CD14-positive monocyte (primary cell): Measurements from ENCODE around the gene AIRE. TPM values are rescaled to one million over a fixed set of nuclear protein-coding genes. Genes with fewer than 3 reads are reported as not detected.

Source experiments
- DNase-seq, 3 donors: peaks; one replicate each; pipeline ENCODE4 v3.0.0-alpha.2; 2011 to 2022
- H2AFZ ChIP-seq: 2 replicates; pipeline ENCODE4 v1.6.0; 2012; ENCODE audit warnings: mild to moderate bottlenecking, low read depth, low read length, inconsistent platforms; ENCODE audit not compliant: insufficient read depth, poor library complexity, severe bottlenecking
- H3K27ac ChIP-seq, 2 donors: 1 replicate in 1 of 2; 2 replicates in 1 of 2; pipeline ENCODE4 v1.5.1; 2012 to 2013; ENCODE audit warnings: low read length in 2 of 2, control low read depth in 1 of 2, inconsistent platforms in 1 of 2, low read depth in 1 of 2, mild to moderate bottlenecking in 1 of 2
- H3K27me3 ChIP-seq, 2 donors: one replicate each; pipeline versions ENCODE4 v1.6.0 to v1.6.1; 2011 to 2013; ENCODE audit warnings: low read length in 2 of 2; ENCODE audit not compliant: control insufficient read depth in 2 of 2, insufficient read depth in 2 of 2
- H3K36me3 ChIP-seq, 2 donors: replicated peaks in 1 of 2; 1 replicate in 1 of 2; 2 replicates in 1 of 2; pipeline versions ENCODE4 v1.5.1 to v1.6.1; 2012 to 2013; ENCODE audit warnings: low read length in 2 of 2, control low read depth in 1 of 2, inconsistent platforms in 1 of 2, mild to moderate bottlenecking in 1 of 2; ENCODE audit not compliant: insufficient read depth in 2 of 2, control insufficient read depth in 1 of 2
- H3K4me1 ChIP-seq, 2 donors: 1 replicate in 1 of 2; 2 replicates in 1 of 2; pipeline versions ENCODE4 v1.5.1 to v1.6.1; 2012 to 2013; ENCODE audit warnings: low read length in 2 of 2, control low read depth in 1 of 2, inconsistent platforms in 1 of 2, mild to moderate bottlenecking in 1 of 2, moderate library complexity in 1 of 2; ENCODE audit not compliant: insufficient read depth in 2 of 2, control insufficient read depth in 1 of 2
- H3K4me2 ChIP-seq: replicated peaks from 2 replicates; pipeline ENCODE3; 2012; ENCODE audit warnings: low read length, moderate library complexity, mild to moderate bottlenecking; ENCODE audit not compliant: poor library complexity, severe bottlenecking; ENCODE audit errors: extremely low read depth
- H3K4me3 ChIP-seq, 3 experiments: fragments of 200-600 bp in 1 of 3; sonication (generic) in 1 of 3; replicated peaks in 1 of 3; 1 replicate in 2 of 3; 2 replicates in 1 of 3; pipeline ENCODE4 v1.5.1; 2011 to 2013; ENCODE audit warnings: low read length in 3 of 3, mild to moderate bottlenecking in 3 of 3, control low read depth in 2 of 3, low read depth in 2 of 3, inconsistent platforms in 1 of 3, moderate library complexity in 1 of 3
- H3K79me2 ChIP-seq: 2 replicates; pipeline ENCODE4 v1.6.0; 2012; ENCODE audit warnings: mild to moderate bottlenecking, control low read depth, inconsistent platforms, low read length, moderate library complexity; ENCODE audit not compliant: insufficient read depth
- H3K9ac ChIP-seq: 2 replicates; pipeline ENCODE4 v1.6.0; 2017; ENCODE audit warnings: low read length, mild to moderate bottlenecking; ENCODE audit not compliant: insufficient read depth, poor library complexity, severe bottlenecking
- H3K9me3 ChIP-seq, 2 donors: replicated peaks in 1 of 2; 1 replicate in 1 of 2; 2 replicates in 1 of 2; pipeline versions ENCODE4 v1.5.1 to v1.6.1; 2012 to 2013; ENCODE audit warnings: low read length in 2 of 2, control low read depth in 1 of 2; ENCODE audit not compliant: control insufficient read depth in 1 of 2, insufficient read depth in 1 of 2
- H4K20me1 ChIP-seq: 2 replicates; pipeline ENCODE4 v1.6.0; 2012; ENCODE audit warnings: mild to moderate bottlenecking, low read length, control low read depth, moderate library complexity; ENCODE audit not compliant: insufficient read depth
- H3K27ac Mint-ChIP-seq, 7 donors: one replicate each; pipeline ENCODE4 v1.8.0; 2020; ENCODE audit warnings: mild to moderate bottlenecking in 7 of 7, mixed read lengths in 7 of 7, moderate library complexity in 6 of 7, inconsistent platforms in 2 of 7
- H3K27me3 Mint-ChIP-seq, 3 donors: one replicate each; pipeline ENCODE4 v1.8.0; 2021 to 2022; ENCODE audit warnings: low read depth in 3 of 3, mild to moderate bottlenecking in 3 of 3, mixed read lengths in 3 of 3, moderate library complexity in 3 of 3, inconsistent platforms in 1 of 3
- H3K36me3 Mint-ChIP-seq, 2 donors: one replicate each; pipeline ENCODE4 v1.8.0; 2020; ENCODE audit warnings: mixed read lengths in 2 of 2, inconsistent platforms in 1 of 2, mild to moderate bottlenecking in 1 of 2
- H3K4me1 Mint-ChIP-seq: one replicate; pipeline ENCODE4 v1.8.0; 2020; ENCODE audit warnings: mild to moderate bottlenecking, mixed read lengths
- H3K4me3 Mint-ChIP-seq, 2 donors: one replicate each; pipeline ENCODE4 v1.8.0; 2020; ENCODE audit warnings: mild to moderate bottlenecking in 2 of 2, mixed read lengths in 2 of 2, moderate library complexity in 1 of 2
- H3K9me3 Mint-ChIP-seq, 7 donors: one replicate each; pipeline ENCODE4 v1.8.0; 2020 to 2022; ENCODE audit warnings: mixed read lengths in 7 of 7, mild to moderate bottlenecking in 6 of 7, moderate library complexity in 6 of 7, inconsistent platforms in 2 of 7
- CTCF ChIP-seq: fragments of 200-600 bp; IDR thresholded peaks from one replicate; pipeline ENCODE4 v1.8.0; 2022; ENCODE audit warnings: antibody characterized with exemption, mild to moderate bottlenecking
- whole genome bisulfite sequencing: methylation state at CpG from one replicate; pipeline ENCODE4 v1.1.5; 2013; ENCODE audit warnings: missing lambda C conversion rate; ENCODE audit not compliant: insufficient coverage; 5-methylcytosine and 5-hydroxymethylcytosine counted together
- intact Hi-C, 2 donors: fragments of 100-400 bp; cut with micrococcal nuclease; formaldehyde crosslinking; loops; one replicate each; pipeline versions ENCODE4 v1.15.0 to v1.15.1; 2023
- polyA plus RNA-seq, 3 donors: library from polyadenylated mRNA; depleted of rRNA in 1 of 3; unstranded in 2 of 3; stranded (reverse) in 1 of 3; fragments of 300-500 nt in 2 of 3; fragments of >200 nt in 1 of 3; fragmentation: Illumina TruSeq in 2 of 3; gene quantifications; 1 replicate in 2 of 3; 2 replicates in 1 of 3; pipeline ENCODE4 v1.2.3, GENCODE V29; 2012 to 2021

The AIRE gene
- polyA plus RNA-seq, 3 donors = not detected

DNA sequence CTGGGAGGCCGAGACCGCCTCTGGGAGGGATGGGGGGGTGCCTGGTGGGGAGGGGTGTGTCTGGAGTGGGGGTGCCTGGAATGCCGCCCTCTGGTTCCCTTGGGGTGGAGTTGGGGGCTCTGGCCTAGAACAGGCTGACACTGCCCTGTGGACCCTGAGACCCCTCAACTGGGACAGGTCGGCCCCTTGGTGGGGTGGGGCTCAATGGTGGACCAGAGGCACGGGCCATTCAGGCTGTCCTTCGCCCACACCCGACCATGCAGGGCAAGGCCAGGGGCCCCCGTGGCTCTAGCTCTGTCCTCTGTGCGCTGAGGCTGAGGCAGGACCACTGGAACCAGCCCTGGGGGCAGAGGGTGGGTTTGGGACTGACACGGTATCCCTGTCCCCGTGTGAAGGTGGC is 28.9 kb downstream of the AIRE start:
- H3K4me1 Mint-ChIP-seq = no peaks in the 10 kb centered on the region
- 99% methylated on average over 10 of the region's 11 CpGs for WGBS
- H3K27me3 Mint-ChIP-seq = no peaks in the 10 kb centered on the region
- peaks cover 44 to 79% of the 10 kb centered on the region in 2 donors for H3K36me3 Mint-ChIP-seq
- no peaks in the 10 kb centered on the region for H3K9me3 ChIP-seq
- no peak overlapping the region for H3K4me2 ChIP-seq
- TF ChIP-seq CTCF = no peak
- no peaks in the 10 kb centered on the region for H3K9me3 Mint-ChIP-seq
- peaks cover 95 to 98% of the 10 kb centered on the region in 2 donors for H3K36me3 ChIP-seq
- no peak overlapping the region for H2AFZ ChIP-seq
- H4K20me1 ChIP-seq = peaks cover 58% of the 10 kb centered on the region
- no peak overlapping the region for H3K27ac ChIP-seq
- H3K27ac Mint-ChIP-seq = no peak overlapping the region
- H3K79me2 ChIP-seq = no peaks in the 10 kb centered on the region
- DNase-seq = no peak
- H3K4me3 ChIP-seq = no peak overlapping the region
- intact Hi-C loops = no loop called here
- no peaks in the 10 kb centered on the region for H3K27me3 ChIP-seq
- H3K4me3 Mint-ChIP-seq = no peak overlapping the region
- no peaks in the 10 kb centered on the region for H3K4me1 ChIP-seq
- H3K9ac ChIP-seq = no peak overlapping the region

- Mint-ChIP-seq H3K27ac (no peak overlapping the region), H3K27me3 (no peaks in the 10 kb centered on the region), H3K4me3 (no peak overlapping the region), H3K9me3 (no peaks in the 10 kb centered on the region), H3K36me3 (peaks cover 44 to 81% of the 10 kb centered on the region in 2 donors), H3K4me1 (no peaks in the 10 kb centered on the region)
- DNase-seq = no peak
- no peak for TF ChIP-seq CTCF
- H3K27me3 ChIP-seq = no peaks in the 10 kb centered on the region
- H2AFZ ChIP-seq = no peak overlapping the region
- no peak overlapping the region for H3K4me2 ChIP-seq
- peaks cover 94 to 98% of the 10 kb centered on the region in 2 donors for H3K36me3 ChIP-seq
- no peak overlapping the region for H3K27ac ChIP-seq
- H3K9me3 ChIP-seq = no peaks in the 10 kb centered on the region
- intact Hi-C loops = no loop called here
- H3K79me2 ChIP-seq = no peaks in the 10 kb centered on the region
- WGBS = 96% methylated on average over 12 of the region's 16 CpGs
- H4K20me1 ChIP-seq = peaks cover 48% of the 10 kb centered on the region
- H3K4me3 ChIP-seq = no peak overlapping the region
- no peaks in the 10 kb centered on the region for H3K4me1 ChIP-seq
- no peak overlapping the region for H3K9ac ChIP-seq
Measured at GRCh38 chr21:44315691-44316203, 30.1 kb downstream of the AIRE start.
